Measurements from ENCODE around the gene MYLIP.

MYLIP gene

DNA sequence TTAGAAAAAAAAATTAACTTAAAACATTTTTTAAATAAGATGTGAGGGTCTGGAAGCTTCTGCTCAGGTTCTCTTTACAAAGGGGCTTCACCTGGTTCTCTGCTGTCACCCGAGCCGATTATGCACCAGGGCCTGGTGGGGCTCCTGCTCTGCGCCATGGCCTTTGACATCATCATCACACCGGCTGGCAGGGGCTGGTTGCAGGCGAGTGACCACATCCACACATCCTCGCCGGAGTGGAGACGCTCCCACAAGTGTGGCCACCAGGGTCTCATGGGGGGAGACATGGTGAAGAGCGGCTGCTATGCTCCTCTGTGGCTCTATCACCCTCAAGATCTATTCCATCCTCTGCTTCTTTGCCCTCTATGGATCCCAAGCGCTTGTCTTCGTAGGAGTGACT lies 31.9 kb downstream of the MYLIP start:
- DNase-seq (ENCODE audit: extremely low read depth, low read depth), result no peak
- TF ChIP-seq, protein P1, sequence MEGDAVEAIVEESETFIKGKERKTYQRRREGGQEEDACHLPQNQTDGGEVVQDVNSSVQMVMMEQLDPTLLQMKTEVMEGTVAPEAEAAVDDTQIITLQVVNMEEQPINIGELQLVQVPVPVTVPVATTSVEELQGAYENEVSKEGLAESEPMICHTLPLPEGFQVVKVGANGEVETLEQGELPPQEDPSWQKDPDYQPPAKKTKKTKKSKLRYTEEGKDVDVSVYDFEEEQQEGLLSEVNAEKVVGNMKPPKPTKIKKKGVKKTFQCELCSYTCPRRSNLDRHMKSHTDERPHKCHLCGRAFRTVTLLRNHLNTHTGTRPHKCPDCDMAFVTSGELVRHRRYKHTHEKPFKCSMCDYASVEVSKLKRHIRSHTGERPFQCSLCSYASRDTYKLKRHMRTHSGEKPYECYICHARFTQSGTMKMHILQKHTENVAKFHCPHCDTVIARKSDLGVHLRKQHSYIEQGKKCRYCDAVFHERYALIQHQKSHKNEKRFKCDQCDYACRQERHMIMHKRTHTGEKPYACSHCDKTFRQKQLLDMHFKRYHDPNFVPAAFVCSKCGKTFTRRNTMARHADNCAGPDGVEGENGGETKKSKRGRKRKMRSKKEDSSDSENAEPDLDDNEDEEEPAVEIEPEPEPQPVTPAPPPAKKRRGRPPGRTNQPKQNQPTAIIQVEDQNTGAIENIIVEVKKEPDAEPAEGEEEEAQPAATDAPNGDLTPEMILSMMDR (IDR thresholded peaks at IDR 0.05; ENCODE audit: low read depth, low read length), result no peak

DNA sequence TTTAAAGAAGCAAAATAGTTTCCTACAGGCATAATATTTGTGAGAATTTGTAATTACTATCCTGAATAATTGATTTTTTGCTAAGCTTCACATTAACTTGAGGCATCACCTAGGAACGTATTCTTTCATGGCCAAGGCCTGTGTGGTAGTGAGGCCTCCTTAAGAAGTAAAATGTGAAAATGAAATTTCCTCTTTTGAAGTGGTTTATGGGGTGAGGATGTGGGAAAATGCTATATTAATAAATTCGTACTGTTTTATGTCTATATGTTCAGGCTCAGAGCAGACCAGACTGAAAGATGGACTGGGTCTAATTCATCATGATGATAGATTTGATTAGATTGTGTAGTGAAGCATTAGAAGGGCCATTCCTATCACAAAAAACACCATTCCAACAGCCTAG lies 33.1 kb downstream of the MYLIP start:
- no peak for DNase-seq (ENCODE audit: extremely low read depth, low read depth)
- TF ChIP-seq, protein P1 (IDR thresholded peaks at IDR 0.05; ENCODE audit: low read depth, low read length), result no peak

DNA sequence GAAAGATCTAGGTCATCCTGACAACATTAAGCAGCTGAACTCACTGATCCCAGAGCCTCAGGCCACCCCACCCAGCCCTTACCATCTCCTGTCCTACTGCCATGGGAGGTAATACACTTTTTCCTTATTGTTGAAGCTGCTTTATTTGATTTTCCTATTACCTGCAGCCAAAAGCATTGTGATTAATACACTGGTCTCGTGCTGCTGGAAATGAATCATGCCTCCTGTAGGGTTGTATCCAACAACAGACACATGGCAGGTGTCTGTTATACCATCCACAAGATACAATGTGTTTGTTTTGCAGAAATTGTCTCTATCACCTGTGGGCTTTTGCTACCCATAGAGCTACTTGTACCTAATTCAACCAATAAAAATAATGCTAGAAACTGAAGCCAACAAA lies 34.2 kb downstream of the MYLIP start:
- no peak for DNase-seq (ENCODE audit: extremely low read depth, low read depth)
- TF ChIP-seq, protein P1 (IDR thresholded peaks at IDR 0.05; ENCODE audit: low read depth, low read length), result no peak

DNA sequence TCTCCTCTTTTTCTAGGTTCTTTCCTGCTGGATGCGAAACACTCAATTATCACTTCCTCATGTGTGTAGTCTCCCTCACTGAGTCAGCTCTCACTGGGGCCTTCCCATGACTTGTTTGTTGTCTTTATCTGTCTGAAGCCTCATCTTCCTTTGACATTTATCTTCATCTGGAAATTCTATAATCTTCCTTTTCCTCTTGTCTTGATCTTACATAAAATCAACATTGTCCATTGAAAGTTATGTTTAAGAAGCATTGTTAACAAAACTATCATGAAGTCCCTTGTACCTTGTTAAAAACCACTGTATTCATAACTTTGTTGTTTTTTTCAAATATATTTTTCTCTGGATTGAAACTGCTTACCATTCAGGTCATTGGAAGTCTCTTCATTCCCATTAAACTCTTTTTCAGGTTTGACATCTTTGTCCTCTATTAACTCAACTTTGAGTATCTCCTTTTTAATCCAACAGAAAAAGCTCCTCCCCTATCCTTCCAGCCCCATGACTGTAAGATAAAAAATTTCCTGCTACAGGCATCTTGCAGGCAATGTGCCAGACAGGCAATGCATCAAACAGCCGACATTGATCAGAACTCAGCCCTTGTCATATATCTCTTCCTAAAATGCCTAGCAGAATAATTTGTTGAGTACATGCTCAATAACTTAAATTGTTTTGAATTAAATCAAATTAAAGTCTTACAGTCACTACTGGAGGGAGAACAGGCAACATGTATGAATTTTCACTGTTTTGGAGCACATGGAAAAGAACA lies 34.8 kb downstream of the MYLIP start:
- DNase-seq (ENCODE audit: extremely low read depth, low read depth), result no peak
- TF ChIP-seq, protein P1 (IDR thresholded peaks at IDR 0.05; ENCODE audit: low read depth, low read length), result no peak

DNA sequence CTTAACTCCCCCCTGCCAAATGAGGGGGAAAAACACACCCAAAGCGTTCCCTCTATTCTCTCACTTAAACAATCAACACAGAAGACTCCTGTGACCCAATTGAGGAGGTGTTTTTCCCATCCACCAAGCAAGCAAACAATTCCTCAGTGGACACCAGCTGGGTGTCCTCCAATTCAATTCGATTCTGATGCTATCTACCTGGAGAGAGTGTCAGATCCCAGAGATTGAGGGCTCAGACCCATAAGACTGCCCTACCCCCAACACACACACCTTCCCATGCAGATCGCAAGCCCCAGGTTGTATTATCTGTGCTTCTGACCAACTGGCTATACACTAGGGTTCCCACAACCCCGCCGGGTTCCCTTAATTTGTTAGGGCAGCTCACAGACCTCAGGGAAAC lies 36.8 kb downstream of the MYLIP start:
- TF ChIP-seq, protein P1 (IDR thresholded peaks at IDR 0.05; ENCODE audit: low read depth, low read length), result no peak
- no peak for DNase-seq (ENCODE audit: extremely low read depth, low read depth)

DNA sequence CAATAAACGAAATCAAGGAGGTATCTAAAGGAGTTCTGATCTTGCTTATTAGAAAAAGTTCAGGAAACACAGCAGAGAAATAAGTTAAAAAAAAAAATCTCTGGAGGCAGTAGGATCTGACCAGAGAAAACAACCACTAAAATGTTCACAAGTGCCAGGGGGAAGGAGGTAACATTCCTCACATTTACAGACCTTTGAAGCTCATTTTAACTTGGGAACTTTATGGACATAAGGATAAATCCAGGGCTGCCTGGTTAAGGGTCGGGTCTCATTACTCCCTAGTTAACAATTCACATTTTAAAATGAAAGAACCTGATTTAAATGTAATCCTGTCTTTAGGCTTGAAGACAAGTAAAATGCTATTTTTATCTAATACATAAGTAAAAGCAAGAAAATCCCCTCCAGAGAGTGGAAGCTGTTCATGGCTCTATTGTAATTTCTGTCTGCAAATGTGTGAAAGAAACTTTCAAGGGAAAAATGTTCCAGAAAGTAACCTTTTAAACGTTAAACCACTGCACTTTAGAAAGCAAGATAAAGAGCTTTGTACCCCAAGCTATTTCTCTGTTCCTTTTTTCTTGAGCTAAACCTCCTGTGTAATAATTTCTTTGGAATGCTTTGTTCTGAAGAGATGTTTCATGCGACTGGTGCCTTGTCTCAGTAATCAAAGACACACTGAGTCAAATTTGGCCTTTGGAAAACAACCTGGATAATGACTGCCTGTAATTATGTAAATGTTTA lies 38.2 kb downstream of the MYLIP start:
- no peak for DNase-seq (ENCODE audit: extremely low read depth, low read depth)
- TF ChIP-seq, protein P1 (IDR thresholded peaks at IDR 0.05; ENCODE audit: low read depth, low read length), result no peak

DNA sequence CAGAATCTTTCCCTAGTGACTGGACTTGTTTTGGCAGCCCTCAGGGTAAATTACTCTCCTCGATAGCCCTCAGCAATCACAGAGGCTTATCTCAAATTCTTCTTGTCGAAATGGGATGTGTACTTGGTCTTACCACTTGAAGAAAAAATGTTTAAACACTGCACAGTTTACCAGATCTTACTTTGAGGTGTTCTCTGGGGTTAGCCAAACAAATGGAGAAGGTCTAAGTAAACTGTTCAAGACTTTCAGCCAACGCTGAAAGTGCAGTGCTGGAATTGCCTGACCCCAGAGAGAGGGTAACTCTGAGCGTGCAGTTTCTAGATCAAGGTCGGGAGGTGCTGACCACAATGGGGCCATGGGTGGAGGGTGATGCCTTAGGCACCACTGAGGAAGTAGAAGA lies 39.2 kb downstream of the MYLIP start:
- DNase-seq (ENCODE audit: extremely low read depth, low read depth), result no peak
- TF ChIP-seq, protein P1 (IDR thresholded peaks at IDR 0.05; ENCODE audit: low read depth, low read length), result no peak
